Hepatocyte (in vitro differentiated cells): ENCODE results near the gene KCNQ1. TPM values are rescaled to one million over a fixed set of nuclear protein-coding genes. Genes with fewer than 3 reads are reported as not detected.
A peak's percentile ranks its signal among the peaks of the same experiment; 100 is the strongest.

Experiments used
- DNase-seq: peaks from one replicate; pipeline ENCODE4 v3.0.0-alpha.2; 2016; ENCODE audit warnings: low spot score
- H2AFZ ChIP-seq: fragments of 200-600 bp; sonication (generic); 2 replicates; pipeline ENCODE4 v1.6.0; 2016; ENCODE audit warnings: antibody characterized with exemption, mild to moderate bottlenecking
- H3K27ac ChIP-seq: fragments of 200-600 bp; sonication (generic); 2 replicates; pipeline ENCODE4 v1.5.1; 2016; ENCODE audit warnings: mild to moderate bottlenecking
- H3K27me3 ChIP-seq: fragments of 200-600 bp; sonication (generic); 2 replicates; pipeline ENCODE4 v1.6.1; 2016
- H3K36me3 ChIP-seq: fragments of 200-600 bp; sonication (generic); replicated peaks from 2 replicates; pipeline ENCODE4 v1.5.1; 2016; ENCODE audit warnings: low read depth; ENCODE audit not compliant: insufficient read depth
- H3K4me1 ChIP-seq: fragments of 200-600 bp; sonication (generic); 2 replicates; pipeline ENCODE4 v1.5.1; 2016; ENCODE audit warnings: mild to moderate bottlenecking, moderate library complexity; ENCODE audit not compliant: insufficient read depth
- H3K4me2 ChIP-seq: fragments of 200-600 bp; sonication (generic); 2 replicates; pipeline ENCODE4 v1.6.0; 2016
- H3K4me3 ChIP-seq: fragments of 200-600 bp; sonication (generic); 2 replicates; pipeline ENCODE4 v1.5.1; 2016; ENCODE audit warnings: mild to moderate bottlenecking
- H3K79me2 ChIP-seq: fragments of 200-600 bp; sonication (generic); 2 replicates; pipeline ENCODE4 v1.6.0; 2017; ENCODE audit warnings: mild to moderate bottlenecking
- H3K9me2 ChIP-seq: fragments of 200-600 bp; sonication (generic); replicated peaks from 2 replicates; pipeline ENCODE4 v1.6.0; 2017; ENCODE audit warnings: mild to moderate bottlenecking; ENCODE audit not compliant: insufficient read depth
- H3K9me3 ChIP-seq: fragments of 200-600 bp; sonication (generic); 2 replicates; pipeline ENCODE4 v1.5.1; 2016; ENCODE audit warnings: low read depth, mild to moderate bottlenecking
- H4K20me1 ChIP-seq: fragments of 200-600 bp; sonication (generic); 2 replicates; pipeline ENCODE4 v1.6.0; 2016; ENCODE audit warnings: mild to moderate bottlenecking; ENCODE audit not compliant: insufficient read depth, poor library complexity, severe bottlenecking
- CTCF ChIP-seq: fragments of 200-600 bp; sonication (generic); IDR thresholded peaks from 2 replicates; pipeline ENCODE4 v1.5.1; 2016; ENCODE audit warnings: antibody characterized with exemption, mild to moderate bottlenecking; ENCODE audit not compliant: poor library complexity
- EZH2 ChIP-seq: fragments of 200-600 bp; sonication (generic); IDR thresholded peaks from 2 replicates; pipeline ENCODE4 v1.6.1; 2016; ENCODE audit warnings: antibody characterized with exemption, mild to moderate bottlenecking, borderline replicate concordance
- EZH2phosphoT487 ChIP-seq: fragments of 200-600 bp; sonication (generic); IDR thresholded peaks from one replicate; pipeline ENCODE4 v1.6.1; 2018; ENCODE audit warnings: antibody characterized with exemption, mild to moderate bottlenecking, low read depth, moderate library complexity; ENCODE audit not compliant: unreplicated experiment, severe bottlenecking
- WGBS: methylation state at CpG from one replicate; pipeline ENCODE4 v1.1.6; 2016; ENCODE audit warnings: low lambda C conversion rate; ENCODE audit errors: missing lambda C conversion rate; 5-methylcytosine and 5-hydroxymethylcytosine counted together
- polyA plus RNA-seq: library from polyadenylated mRNA; unstranded; fragments of >200 nt; fragmentation: Nextera tagmentation; extraction: Ambion mirVana; gene quantifications from 2 replicates; pipeline ENCODE4 v1.2.1, GENCODE V29; 2016
- total RNA-seq: library from RNA; depleted of rRNA; stranded (reverse); fragments of >200 nt; gene quantifications from 2 replicates; pipeline ENCODE4 v1.2.3, GENCODE V29; 2014

Gene KCNQ1
- total and polyA plus RNA-seq, 2 experiments from 2014 or later = 1.8 to 6.4 TPM

- Histone ChIP-seq H3K27ac (peak overlapping the region; percentile 97), H3K4me3 (no peak overlapping the region), H3K4me2 (peak overlapping the region; percentile 68), H3K27me3 (no peaks in the 10 kb centered on the region), H4K20me1 (no peaks in the 10 kb centered on the region), H2AFZ (no peak overlapping the region), H3K9me2 (no peaks in the 10 kb centered on the region), H3K36me3 (no peaks in the 10 kb centered on the region), H3K4me1 (peaks cover 48% of the 10 kb centered on the region), H3K79me2 (no peaks in the 10 kb centered on the region), H3K9me3 (no peaks in the 10 kb centered on the region)
- no peak for DNase-seq
- TF ChIP-seq EZH2 = no peak
- no peak for TF ChIP-seq EZH2phosphoT487
- WGBS = 81% methylated on average over 11 of the region's 11 CpGs
These were observed 334.7 kb downstream of the KCNQ1 start for GRCh38 chr11:2779499-2779980.

GRCh38 chr11:2779981-2780849 is 335.4 kb downstream of the KCNQ1 start:
- no peaks in the 10 kb centered on the region for H3K9me3 ChIP-seq
- H3K27me3 ChIP-seq = no peaks in the 10 kb centered on the region
- no peak for TF ChIP-seq EZH2phosphoT487
- no peak for TF ChIP-seq CTCF
- no peak for TF ChIP-seq EZH2
- H3K36me3 ChIP-seq = no peaks in the 10 kb centered on the region
- peaks cover 48% of the 10 kb centered on the region for H3K4me1 ChIP-seq
- H3K4me3 ChIP-seq = no peak overlapping the region
- peak; percentile 48 for DNase-seq
- H3K79me2 ChIP-seq = no peaks in the 10 kb centered on the region
- H2AFZ ChIP-seq = no peak overlapping the region
- H3K27ac ChIP-seq = peak overlapping the region; percentile 97
- H3K4me2 ChIP-seq = peak overlapping the region; percentile 16
- WGBS = 71% methylated on average over 23 of the region's 23 CpGs
- no peaks in the 10 kb centered on the region for H3K9me2 ChIP-seq
- H4K20me1 ChIP-seq = no peaks in the 10 kb centered on the region

GRCh38 chr11:2780850-2781407 is 336.1 kb downstream of the KCNQ1 start:
- H3K79me2 ChIP-seq = no peaks in the 10 kb centered on the region
- H3K4me1 ChIP-seq = peaks cover 48% of the 10 kb centered on the region
- no peaks in the 10 kb centered on the region for H3K9me2 ChIP-seq
- H3K36me3 ChIP-seq = no peaks in the 10 kb centered on the region
- no peaks in the 10 kb centered on the region for H3K27me3 ChIP-seq
- H3K9me3 ChIP-seq = no peaks in the 10 kb centered on the region
- peak overlapping the region; percentile 97 for H3K27ac ChIP-seq
- no peak for DNase-seq
- TF ChIP-seq CTCF (no peak), EZH2phosphoT487 (no peak), EZH2 (no peak)
- H3K4me3 ChIP-seq = no peak overlapping the region
- H4K20me1 ChIP-seq = no peaks in the 10 kb centered on the region
- H3K4me2 ChIP-seq = peak overlapping the region; percentile 42
- no peak overlapping the region for H2AFZ ChIP-seq
- 75% methylated on average over 9 of the region's 9 CpGs for WGBS
